Testis (tissue), 3 donors: ENCODE results near the gene FOXN3. TPM values are rescaled to one million over a fixed set of nuclear protein-coding genes. Genes with fewer than 3 reads are reported as not detected.

ENCODE experiments used
- DNase-seq: peaks from one replicate; pipeline ENCODE4 v3.0.0-alpha.2; 2019
- H3K27ac ChIP-seq, 2 donors: fragments of 200-600 bp; sonication (generic); one replicate each; pipeline ENCODE4 v1.5.1; 2019
- H3K27me3 ChIP-seq: fragments of 200-600 bp; sonication (generic); one replicate; pipeline ENCODE4 v1.5.1; 2019
- H3K36me3 ChIP-seq: fragments of 200-600 bp; sonication (generic); one replicate; pipeline ENCODE4 v1.5.1; 2017; ENCODE audit warnings: low read depth; ENCODE audit errors: missing control alignments
- H3K4me1 ChIP-seq: fragments of 200-600 bp; sonication (generic); one replicate; pipeline ENCODE4 v1.5.1; 2019
- H3K4me3 ChIP-seq, 2 donors: fragments of 200-600 bp; sonication (generic); one replicate each; pipeline ENCODE4 v1.5.1; 2017 to 2019
- H3K9me3 ChIP-seq: fragments of 200-600 bp; sonication (generic); one replicate; pipeline ENCODE4 v1.5.1; 2017
- CTCF ChIP-seq, 3 experiments: fragments of 450-650 bp in 2 of 3; fragments of 200-600 bp in 1 of 3; sonication (generic) in 1 of 3; IDR thresholded peaks; one replicate each; pipeline ENCODE4 v1.5.1; 2016 to 2019; ENCODE audit warnings: antibody characterized with exemption in 3 of 3, mild to moderate bottlenecking in 2 of 3, moderate library complexity in 1 of 3
- POLR2A ChIP-seq: fragments of 450-650 bp; IDR thresholded peaks from one replicate; pipeline ENCODE4 v1.6.1; 2017; ENCODE audit warnings: antibody characterized with exemption, mild to moderate bottlenecking, moderate library complexity
- WGBS, 2 donors: methylation state at CpG; one replicate each; pipeline ENCODE4 v1.1.5; 2018; 5-methylcytosine and 5-hydroxymethylcytosine counted together
- intact Hi-C: fragments of 100-400 bp; cut with DNase I; formaldehyde crosslinking; loops from one replicate; pipeline ENCODE4 v1.15.1; 2023; ENCODE audit warnings: low total_unique reads
- polyA plus RNA-seq: library from polyadenylated mRNA; stranded (reverse); fragments of 350-450 nt; fragmentation: Illumina TruSeq; extraction: RNeasy Lipid Tissue Mini Kit (QIAGEN cat#74804); gene quantifications from one replicate; pipeline ENCODE4 v1.2.3, GENCODE V29; 2014; ENCODE audit warnings: low read depth, low replicate concordance; ENCODE audit not compliant: insufficient read depth
- total RNA-seq, 2 donors: library from RNA; depleted of rRNA; stranded (reverse); fragments of >200 nt; gene quantifications; one replicate each; pipeline ENCODE4 v1.2.3, GENCODE V29; 2016

FOXN3 gene
- total and polyA plus RNA-seq, 3 donors from 2014 or later = 40.7 to 103 (median 100) TPM

- Histone ChIP-seq H3K36me3 (no peaks in the 10 kb centered on the region), H3K4me1 (peaks cover 15% of the 10 kb centered on the region), H3K27ac (no peak overlapping the region), H3K4me3 (no peak overlapping the region), H3K27me3 (no peaks in the 10 kb centered on the region), H3K9me3 (no peaks in the 10 kb centered on the region)
- no peak for TF ChIP-seq POLR2A
- TF ChIP-seq CTCF (IDR thresholded peaks at IDR 0.05) = no peak
- WGBS, 2 donors = 63 to 71% methylated on average over 7 of the region's 7 CpGs
- DNase-seq = no peak
- intact Hi-C loops = no loop called here
Observed at GRCh38 chr14:89207925-89208328, 209.1 kb downstream of the FOXN3 start.

GRCh38 chr14:89206389-89207031, 210.5 kb downstream of the FOXN3 start:
- H3K4me1 ChIP-seq = peaks cover 15% of the 10 kb centered on the region
- H3K9me3 ChIP-seq = no peaks in the 10 kb centered on the region
- 87 to 91% methylated on average over 17 of the region's 17 CpGs for WGBS, 2 donors
- intact Hi-C loops = no loop called here
- no peak overlapping the region for H3K4me3 ChIP-seq
- H3K27me3 ChIP-seq = no peaks in the 10 kb centered on the region
- no peak overlapping the region for H3K27ac ChIP-seq
- no peak for TF ChIP-seq POLR2A
- TF ChIP-seq CTCF (IDR thresholded peaks at IDR 0.05) = no peak
- H3K36me3 ChIP-seq = no peaks in the 10 kb centered on the region
- no peak for DNase-seq

- H3K27me3 ChIP-seq = no peaks in the 10 kb centered on the region
- no peak overlapping the region for H3K27ac ChIP-seq
- H3K9me3 ChIP-seq = no peaks in the 10 kb centered on the region
- H3K4me3 ChIP-seq = no peak overlapping the region
- DNase-seq = no peak
- TF ChIP-seq POLR2A (no peak), CTCF (IDR thresholded peaks at IDR 0.05) (no peak)
- intact Hi-C loops = no loop called here
- 86 to 97% methylated on average over 14 to 18 of the region's 18 CpGs for WGBS, 2 donors
- no peaks in the 10 kb centered on the region for H3K36me3 ChIP-seq
- H3K4me1 ChIP-seq = peaks cover 15% of the 10 kb centered on the region
Observed at GRCh38 chr14:89205137-89205740, 211.8 kb downstream of the FOXN3 start.

- WGBS, 2 donors = 79 to 86% methylated on average over 10 of the region's 10 CpGs
- Histone ChIP-seq H3K27me3 (no peaks in the 10 kb centered on the region), H3K4me3 (no peak overlapping the region), H3K27ac (no peak overlapping the region), H3K9me3 (no peaks in the 10 kb centered on the region), H3K4me1 (peaks cover 9% of the 10 kb centered on the region), H3K36me3 (no peaks in the 10 kb centered on the region)
- intact Hi-C loops = no loop called here
- no peak for DNase-seq
- no peak for TF ChIP-seq POLR2A
- TF ChIP-seq CTCF (IDR thresholded peaks at IDR 0.05) = no peak
Observed at GRCh38 chr14:89202413-89203190, 214.4 kb downstream of the FOXN3 start.
